ENCODE measurements around the gene ACP5.
"Not testable (repeated sequence)": the region's sequence is repeated elsewhere in the genome, so short reads cannot be mapped to it uniquely, and the experiment has no call there.

ACP5 gene

GRCh38 chr19:11577451-11578257, at the start of gene ACP5:
ACP5 (minus strand) TSS chr19:11577645; CDS start chr19:11577317, 328 bp downstream.
- no peak for DNase-seq (ENCODE audit: low spot score)

DNA sequence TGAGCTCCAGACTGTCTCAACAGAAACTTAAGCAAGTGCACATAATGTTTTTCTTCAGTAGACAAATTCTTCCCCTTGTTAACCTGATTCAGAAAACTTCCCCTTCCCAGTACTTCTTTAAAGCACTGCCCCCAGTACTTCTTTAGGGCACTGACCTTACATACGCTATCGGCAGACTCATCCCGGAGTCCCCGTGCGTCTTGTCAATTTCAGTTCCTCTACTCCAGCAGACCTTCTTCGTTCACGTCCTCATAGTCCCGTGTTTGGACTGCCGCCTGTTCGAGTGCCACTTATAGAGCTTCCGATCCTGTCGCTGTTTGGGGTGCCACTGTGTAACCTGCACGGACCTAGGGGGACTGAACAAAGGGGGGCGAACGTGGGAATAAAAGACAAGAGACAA, 48.8 kb upstream of the ACP5 start:
- DNase-seq (ENCODE audit: low spot score) = no peak

DNA sequence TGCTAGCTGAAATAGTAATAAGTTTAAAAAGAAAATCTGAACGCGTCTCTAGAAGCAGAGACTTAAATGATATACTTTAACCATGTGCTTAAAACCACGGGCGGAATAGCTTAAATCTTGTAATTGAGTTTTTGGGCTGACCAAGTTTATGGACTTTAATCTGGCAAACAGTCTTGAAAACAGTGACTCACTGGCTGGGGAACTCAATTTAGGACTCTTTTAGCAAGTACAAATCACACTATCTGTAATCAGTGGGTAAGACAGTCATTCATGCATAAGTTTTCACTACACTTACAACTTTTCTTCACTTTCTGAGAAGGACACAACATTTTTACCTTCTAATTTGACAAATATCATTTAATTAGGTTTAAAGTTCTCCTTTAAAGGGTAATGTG, 46.6 kb upstream of the ACP5 start:
- peak; percentile 62 for DNase-seq (ENCODE audit: low spot score)

- peak; percentile 86 for DNase-seq (ENCODE audit: low spot score)
Measured at GRCh38 chr19:11622401-11622800, 45.0 kb upstream of the ACP5 start.

DNA sequence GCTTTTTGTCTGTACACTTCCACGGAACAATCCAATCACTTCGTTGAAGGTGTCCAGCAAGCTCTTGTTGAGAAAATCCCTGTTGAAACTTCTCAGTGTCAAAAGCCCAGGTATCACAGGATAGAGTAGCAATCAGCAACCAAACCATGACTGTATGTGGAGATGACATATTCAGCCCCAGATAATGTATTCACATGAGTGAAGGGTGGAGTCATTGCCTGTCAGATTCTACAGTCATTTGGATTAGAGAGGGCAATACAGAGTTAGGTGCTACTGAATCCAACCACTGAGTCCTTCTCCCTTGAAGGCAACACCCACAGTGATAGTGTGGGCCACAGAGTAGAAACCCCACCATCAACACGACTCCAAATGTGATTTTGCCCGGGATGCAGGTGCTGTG, 43.1 kb upstream of the ACP5 start:
- DNase-seq (ENCODE audit: low spot score) = no peak

DNA sequence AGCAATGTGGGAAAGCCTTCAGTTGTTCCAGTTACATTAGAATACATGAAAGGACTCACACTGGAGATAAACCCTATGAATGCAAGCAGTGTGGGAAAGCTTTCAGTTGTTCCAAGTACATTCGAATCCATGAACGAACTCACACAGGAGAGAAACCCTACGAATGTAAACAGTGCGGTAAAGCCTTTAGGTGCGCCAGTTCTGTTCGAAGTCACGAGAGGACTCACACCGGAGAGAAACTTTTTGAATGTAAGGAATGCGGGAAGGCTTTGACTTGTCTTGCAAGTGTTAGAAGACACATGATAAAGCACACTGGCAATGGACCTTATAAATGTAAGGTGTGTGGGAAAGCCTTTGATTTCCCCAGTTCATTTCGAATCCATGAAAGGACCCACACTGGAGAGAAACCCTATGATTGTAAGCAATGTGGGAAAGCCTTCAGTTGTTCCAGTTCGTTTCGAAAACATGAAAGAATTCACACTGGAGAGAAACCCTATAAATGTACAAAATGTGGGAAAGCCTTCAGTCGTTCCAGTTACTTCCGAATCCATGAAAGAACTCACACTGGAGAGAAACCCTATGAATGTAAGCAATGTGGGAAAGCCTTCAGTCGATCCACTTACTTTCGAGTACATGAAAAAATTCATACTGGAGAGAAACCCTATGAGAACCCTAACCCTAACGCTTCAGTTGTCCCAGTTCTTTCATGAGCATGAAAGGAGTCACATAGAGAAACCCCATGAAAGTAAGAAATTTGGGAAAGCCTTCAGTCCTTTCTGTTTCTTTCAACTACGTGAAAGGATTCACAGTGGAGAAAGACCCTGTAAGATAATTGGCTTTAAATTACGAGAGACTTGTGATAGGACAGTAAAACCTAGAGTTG, 40.0 kb upstream of the ACP5 start:
- no peak for DNase-seq (ENCODE audit: low spot score)

GRCh38 chr19:11612816-11613511, 35.5 kb upstream of the ACP5 start:
- peak; percentile 15 for DNase-seq (ENCODE audit: low spot score)

DNA sequence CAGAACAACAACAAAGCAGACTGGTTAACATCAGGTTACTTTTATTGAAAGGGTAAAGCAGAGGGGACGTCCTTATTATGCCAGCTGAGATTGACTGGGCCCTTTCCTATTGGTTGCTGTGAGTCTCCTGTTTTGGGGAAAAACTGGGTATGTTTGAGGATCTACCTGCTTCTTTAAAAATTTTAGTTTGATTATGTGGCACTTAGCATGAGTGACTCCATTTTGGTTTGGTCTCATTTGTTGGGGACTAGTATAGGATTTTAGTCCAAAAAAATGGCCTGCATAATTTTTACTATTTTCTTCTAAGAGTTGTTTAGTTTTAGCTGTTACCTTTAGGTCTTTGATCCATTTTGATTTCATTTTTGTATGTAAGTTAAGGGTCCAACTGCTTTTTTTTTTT, 34.3 kb upstream of the ACP5 start:
- no peak for DNase-seq (ENCODE audit: low spot score)

DNA sequence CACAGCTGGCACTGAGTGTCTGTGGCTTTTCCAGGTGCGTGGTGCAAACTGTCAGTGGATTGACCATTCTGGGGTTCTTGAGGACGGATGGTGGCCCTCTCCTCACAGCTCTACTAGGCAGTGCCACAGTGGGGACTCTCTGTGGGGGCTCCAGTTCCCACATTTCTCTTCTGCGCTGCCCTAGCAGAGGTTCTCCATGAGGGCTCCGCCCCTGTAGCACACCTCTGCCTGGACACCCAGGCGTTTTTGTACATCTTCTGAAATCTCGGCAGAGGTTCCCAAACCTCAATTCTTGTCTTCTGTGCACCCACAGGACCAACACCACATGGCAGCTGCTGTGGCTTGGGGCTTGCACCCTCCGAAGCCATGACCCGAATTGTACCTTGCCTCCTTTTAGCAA, 29.0 kb upstream of the ACP5 start:
- no peak for DNase-seq (ENCODE audit: low spot score)

DNA sequence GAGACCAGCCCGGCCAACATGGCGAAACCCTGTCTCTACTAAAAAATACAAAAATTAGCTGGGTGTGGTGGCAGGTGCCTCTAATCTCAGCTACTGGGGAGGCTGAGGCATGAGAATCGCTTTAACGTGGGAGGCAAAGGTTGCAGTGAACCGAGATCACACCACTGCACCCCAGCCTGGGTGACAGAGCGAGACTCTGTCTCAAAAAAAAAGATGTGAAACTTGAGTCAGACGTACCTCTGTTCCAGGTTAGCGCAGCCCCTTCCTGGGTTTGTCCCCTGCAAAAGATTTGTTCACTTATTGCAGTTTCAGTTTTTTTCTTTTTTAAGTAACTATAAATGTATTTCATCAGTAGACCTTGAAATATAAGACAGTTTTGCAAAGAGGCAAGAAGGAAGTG, 22.3 kb upstream of the ACP5 start:
- not testable (repeated sequence) for DNase-seq (ENCODE audit: low spot score)

DNA sequence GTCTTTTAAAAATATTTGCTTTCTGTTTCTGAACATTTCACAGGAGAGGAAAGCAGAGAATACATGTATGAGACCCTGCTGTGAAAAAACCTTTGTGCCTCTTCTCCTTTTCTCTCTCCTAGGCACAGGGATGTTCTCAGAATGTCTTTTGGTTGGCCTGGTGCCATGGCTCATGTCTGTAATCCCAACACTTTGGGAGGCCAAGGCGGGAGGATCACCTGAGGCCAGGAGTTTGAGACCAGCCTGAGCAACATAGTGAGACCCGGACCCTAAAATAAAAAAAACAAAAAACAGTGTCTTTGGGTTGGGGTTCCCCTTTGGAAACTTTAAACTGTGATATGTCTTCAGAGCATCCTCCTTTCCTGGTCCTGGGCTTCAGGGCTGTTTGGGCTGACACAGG, 21.3 kb upstream of the ACP5 start:
- no peak for DNase-seq (ENCODE audit: low spot score)

DNA sequence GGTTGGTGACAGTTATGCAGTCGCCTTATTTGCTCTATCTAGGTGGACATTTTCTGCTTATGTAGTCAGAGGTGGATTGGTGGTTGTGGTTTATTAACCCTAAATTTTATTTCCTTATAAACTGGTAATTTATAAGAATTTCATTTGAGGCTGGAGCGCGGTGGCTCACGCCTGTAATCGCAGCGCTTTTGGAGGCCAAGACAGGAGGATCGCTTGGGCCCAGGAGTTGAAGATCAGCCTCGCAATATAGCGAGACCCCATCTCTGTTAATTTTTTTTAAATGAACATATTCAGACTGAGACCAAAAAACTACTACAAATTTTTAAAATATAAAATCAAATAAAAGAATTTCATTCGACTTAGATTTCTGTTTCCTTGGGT, 20.6 kb upstream of the ACP5 start:
- no peak for DNase-seq (ENCODE audit: low spot score)

GRCh38 chr19:11597202-11598102, 20.0 kb upstream of the ACP5 start, which contains the start of gene ZNF627:
ZNF627 (plus strand) TSS chr19:11597483; CDS start chr19:11597628, 145 bp downstream.
- peak; percentile 98 for DNase-seq (ENCODE audit: low spot score)

- no peak for DNase-seq (ENCODE audit: low spot score)
Measured at GRCh38 chr19:11596156-11596555, 18.7 kb upstream of the ACP5 start.

- no peak for DNase-seq (ENCODE audit: low spot score)
Measured at GRCh38 chr19:11594084-11594483, 16.6 kb upstream of the ACP5 start.

DNA sequence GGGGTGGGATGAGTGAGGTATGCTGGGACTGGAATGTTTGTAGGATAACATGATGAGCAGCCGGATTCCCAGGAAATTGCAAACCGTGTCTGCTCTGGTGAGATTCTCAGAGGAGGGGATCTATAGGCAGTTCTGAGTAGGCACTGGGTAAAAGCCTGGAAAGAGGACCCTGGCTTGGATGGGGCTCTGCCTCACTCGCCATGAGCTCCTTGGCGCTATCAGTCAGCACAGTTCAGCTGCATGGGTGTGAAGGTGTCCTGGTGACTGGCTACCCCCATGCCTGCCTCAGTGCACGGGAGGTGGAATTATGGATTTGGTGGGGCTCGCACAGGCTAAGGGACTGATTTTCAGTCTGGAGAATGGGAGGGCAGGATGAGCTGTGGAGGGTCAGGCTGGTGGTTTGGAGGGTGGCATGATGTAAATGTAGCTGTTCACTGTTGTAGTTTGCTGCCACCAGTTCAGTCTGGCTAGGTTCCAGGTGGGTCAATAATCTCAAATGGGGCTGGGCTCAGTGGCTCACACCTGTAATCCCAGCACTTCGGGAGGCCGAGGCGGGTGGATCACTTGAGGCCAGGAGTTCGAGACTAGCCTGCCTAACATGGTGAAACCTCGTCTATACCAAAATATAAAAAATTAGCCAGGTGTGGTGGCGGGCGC, 10.7 kb upstream of the ACP5 start:
- DNase-seq (ENCODE audit: low spot score) = no peak

DNA sequence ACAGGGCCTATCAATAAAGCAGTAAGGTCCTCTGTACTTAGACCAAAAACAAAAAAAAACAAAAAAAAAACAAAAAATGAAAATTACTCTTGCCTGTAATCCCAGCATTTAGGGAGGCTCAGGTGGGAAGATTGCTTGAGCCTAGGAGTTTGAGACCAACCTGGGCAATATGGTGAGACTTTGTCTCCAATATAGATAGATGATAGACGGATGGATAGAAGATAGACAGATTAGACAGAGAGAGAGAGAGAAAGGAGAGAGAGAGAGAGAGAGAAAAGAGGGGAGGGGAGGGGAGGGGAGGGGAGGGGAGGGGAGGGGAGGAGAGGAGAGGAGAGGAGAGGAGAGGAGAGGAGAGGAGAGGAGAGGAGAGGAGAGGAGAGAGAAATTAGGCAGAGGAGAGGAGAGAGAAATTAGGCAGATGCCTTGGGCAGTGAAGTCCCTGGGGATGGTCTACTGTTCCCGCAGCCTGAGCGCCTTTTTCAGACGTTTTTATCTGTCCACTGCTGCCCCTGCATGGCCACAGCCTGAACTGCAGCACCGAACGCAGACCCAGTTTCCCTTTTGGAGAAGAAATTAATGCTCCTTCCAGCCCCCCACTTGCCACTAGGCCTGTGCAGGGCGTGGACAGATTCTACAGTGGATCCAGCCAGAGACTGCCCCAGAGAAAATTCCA, 10.0 kb upstream of the ACP5 start:
- DNase-seq (ENCODE audit: low spot score) = peak; percentile 65

DNA sequence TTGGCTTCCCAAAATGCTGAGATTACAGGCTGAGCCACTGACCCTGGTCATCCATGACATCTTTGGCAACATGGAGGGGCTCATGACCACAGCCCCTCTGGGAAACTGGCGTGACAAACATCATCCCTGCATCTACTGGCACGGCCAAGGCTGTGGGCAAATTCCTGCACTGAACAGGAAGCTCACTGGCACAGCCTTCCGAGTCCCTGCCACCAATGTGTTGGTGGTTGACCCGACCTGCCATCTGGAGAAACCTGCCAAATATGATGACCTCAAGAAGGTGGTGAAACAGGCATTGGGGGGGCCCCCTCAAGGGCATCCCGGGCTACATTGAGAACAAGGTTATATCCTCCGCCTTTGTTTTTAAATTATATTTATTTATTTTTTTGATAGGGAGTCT, 8.9 kb upstream of the ACP5 start:
- DNase-seq (ENCODE audit: low spot score) = no peak

GRCh38 chr19:11581740-11582139, 4.3 kb upstream of the ACP5 start:
- peak; percentile 46 for DNase-seq (ENCODE audit: low spot score)

DNA sequence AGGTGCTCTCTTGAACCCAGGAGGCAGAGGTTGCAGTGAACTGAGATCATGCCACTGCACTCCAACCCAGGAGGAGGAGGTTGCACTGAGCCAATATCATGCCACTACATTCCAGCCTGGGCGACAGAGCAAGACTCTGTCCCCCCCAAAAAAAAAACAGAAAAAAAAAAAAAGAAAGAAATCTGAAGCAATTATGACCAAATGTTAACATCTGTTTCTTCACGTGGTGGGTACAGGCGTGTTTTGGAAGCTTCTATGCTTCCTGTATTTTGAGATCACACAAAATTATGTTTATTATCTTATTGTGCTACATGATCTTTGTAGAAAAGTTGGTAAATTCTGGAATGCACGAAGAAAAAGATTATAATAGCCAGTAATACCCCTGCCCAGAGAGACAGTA, 2.7 kb upstream of the ACP5 start:
- no peak for DNase-seq (ENCODE audit: low spot score)

Measured in kidney tubule cell (primary cell).